22Rv1 (cell line): ENCODE data around the gene SLC35G3.
"Not testable (repeated sequence)": the region's sequence is repeated elsewhere in the genome, so short reads cannot be mapped to it uniquely, and the experiment has no call there.

Experiments used
- CTCF ChIP-seq: fragments of 450-650 bp; IDR thresholded peaks from 2 replicates; pipeline ENCODE4 v1.5.1; 2017; ENCODE audit warnings: mild to moderate bottlenecking
- ZFX ChIP-seq: fragments of 450-650 bp; IDR thresholded peaks from 2 replicates; pipeline ENCODE4 v1.6.1; 2017; ENCODE audit warnings: antibody characterized with exemption, borderline replicate concordance

- TF ChIP-seq CTCF, ZFX: not testable (repeated sequence)
Measured at GRCh38 chr17:35195062-35195461, 869 bp upstream of the SLC35G3 start.
